HepG2 (cell line): ENCODE data around the gene POLR1C. TPM values are rescaled to one million over a fixed set of nuclear protein-coding genes. Genes with fewer than 3 reads are reported as not detected.
A peak's percentile ranks its signal among the peaks of the same experiment; 100 is the strongest.

Experiments
- ATAC-seq: fragments of 200-7000 bp; cut with Tn5 transposase; 3 replicates; pipeline ENCODE4 v1.9.1; 2020; ENCODE audit warnings: mild to moderate bottlenecking, moderate library complexity
- BruUV-seq: library from RNA; stranded (reverse); fragments of 400-500 nt; replicated peaks from 2 replicates; lab custom pipeline; 2021; lab: Mats Ljungman, UMichigan
- CTCF ChIA-PET: fragments of 300-600 bp; formaldehyde crosslinking; extraction: SDS; loops from one replicate; lab custom pipeline; 2021; ENCODE audit warnings: low total read pairs, inconsistent platforms, low intra/inter-chr PET ratio; lab: Yijun Ruan, JAX
- POLR2A ChIA-PET: fragments of 350-600 bp; sonication (Branson Sonifier 250); formaldehyde crosslinking; loops from one replicate; lab custom pipeline; 2020; ENCODE audit warnings: antibody characterized with exemption, inconsistent platforms; lab: Yijun Ruan, JAX
- DNase-seq: peaks from one replicate; pipeline ENCODE4 v3.0.0-alpha.2; 2015; ENCODE audit warnings: low spot score
- FAIRE-seq: peaks from 3 replicates; lab custom pipeline; 2011; peaks lifted over from hg19 to GRCh38; lab: Jason Lieb, UNC
- H2AFZ ChIP-seq: one replicate; pipeline ENCODE4 v1.6.1; 2011; ENCODE audit warnings: low read length, inconsistent platforms
- H3K27ac ChIP-seq: fragments of 300-600 bp; 3 replicates; pipeline ENCODE4 v1.8.0; 2011; ENCODE audit warnings: mixed run types, mild to moderate bottlenecking, mixed read lengths, low read length, inconsistent platforms; ENCODE audit not compliant: insufficient read depth; ENCODE audit errors: extremely low read length
- H3K27me3 ChIP-seq, 2 experiments: fragments of 200-600 bp in 1 of 2; 2 replicates in 1 of 2; 3 replicates in 1 of 2; pipeline versions ENCODE4 v1.6.0 to v1.8.0; 2011; ENCODE audit warnings: low read length in 2 of 2, mild to moderate bottlenecking in 2 of 2, moderate library complexity in 2 of 2, inconsistent platforms in 1 of 2; ENCODE audit not compliant: insufficient read depth in 2 of 2, control insufficient read depth in 1 of 2
- H3K36me3 ChIP-seq, 2 experiments: fragments of 200-600 bp in 1 of 2; replicated peaks in 1 of 2; 2 replicates in 1 of 2; 3 replicates in 1 of 2; pipeline versions ENCODE4 v1.5.1 to v1.8.0; 2011; ENCODE audit warnings: low read length in 2 of 2, inconsistent platforms in 1 of 2; ENCODE audit not compliant: insufficient read depth in 2 of 2, control insufficient read depth in 1 of 2
- H3K4me1 ChIP-seq: 2 replicates; pipeline ENCODE4 v1.5.1; 2012; ENCODE audit warnings: low read length, inconsistent platforms; ENCODE audit not compliant: insufficient read depth
- H3K4me2 ChIP-seq: 2 replicates; pipeline ENCODE4 v1.6.0; 2011; ENCODE audit warnings: low read depth, low read length, inconsistent platforms
- H3K4me3 ChIP-seq, 3 experiments: fragments of 200-600 bp in 1 of 3; sonication (generic), shearing (Covaris generic) in 1 of 3; replicated peaks in 1 of 3; 2 replicates each; pipeline ENCODE4 v1.5.1; 2011 to 2016; ENCODE audit warnings: low read length in 3 of 3, inconsistent platforms in 2 of 3, low read depth in 2 of 3, mild to moderate bottlenecking in 2 of 3, control low read depth in 1 of 3, mixed read lengths in 1 of 3; ENCODE audit not compliant: insufficient read depth in 1 of 3
- H3K79me2 ChIP-seq: one replicate; pipeline ENCODE4 v1.6.1; 2011; ENCODE audit warnings: low read length, inconsistent platforms; ENCODE audit not compliant: insufficient read depth
- H3K9ac ChIP-seq: 2 replicates; pipeline ENCODE4 v1.6.0; 2011; ENCODE audit warnings: mild to moderate bottlenecking, low read depth, low read length, inconsistent platforms; ENCODE audit not compliant: insufficient read depth
- H3K9me3 ChIP-seq: 2 replicates; pipeline ENCODE4 v1.5.1; 2012; ENCODE audit warnings: mild to moderate bottlenecking, low read length
- H4K20me1 ChIP-seq: 2 replicates; pipeline ENCODE4 v1.6.0; 2011; ENCODE audit warnings: inconsistent platforms, mild to moderate bottlenecking, low read length, moderate library complexity; ENCODE audit not compliant: insufficient read depth
- DZIP1 ChIP-seq: sonication (generic); formaldehyde crosslinking; IDR thresholded peaks from 2 replicates; pipeline ENCODE4 v1.5.0; 2020; ENCODE audit warnings: mild to moderate bottlenecking, missing genetic modification reagents
- KLF9 ChIP-seq: IDR thresholded peaks from 2 replicates; pipeline ENCODE4 v1.6.1; 2016; ENCODE audit warnings: low read depth
- MTA1 ChIP-seq: sonication (generic); formaldehyde crosslinking; IDR thresholded peaks from 2 replicates; pipeline ENCODE4 v1.4.0; 2020; ENCODE audit warnings: missing genetic modification reagents, mild to moderate bottlenecking, borderline replicate concordance
- SRY ChIP-seq: sonication (generic); formaldehyde crosslinking; IDR thresholded peaks from 2 replicates; pipeline ENCODE4 v1.8.0; 2022; ENCODE audit warnings: mild to moderate bottlenecking, missing genetic modification reagents
- ZHX2 ChIP-seq, 2 experiments: sonication (generic) in 1 of 2; formaldehyde crosslinking in 1 of 2; IDR thresholded peaks; 2 replicates each; pipeline versions ENCODE4 v1.6.1 to v1.9.0; 2014 to 2022; ENCODE audit warnings: antibody characterized with exemption in 1 of 2, borderline replicate concordance in 1 of 2, inconsistent platforms in 1 of 2, low read depth in 1 of 2, missing genetic modification reagents in 1 of 2
- ZNF224 ChIP-seq: sonication (generic); formaldehyde crosslinking; IDR thresholded peaks from 2 replicates; pipeline ENCODE4 v1.5.0; 2020; ENCODE audit warnings: mild to moderate bottlenecking, missing genetic modification reagents
- ZNF281 ChIP-seq: sonication (generic); formaldehyde crosslinking; IDR thresholded peaks from 2 replicates; pipeline ENCODE4 v1.4.0; 2020; ENCODE audit warnings: missing genetic modification reagents, borderline replicate concordance
- ZNF343 ChIP-seq: sonication (generic); formaldehyde crosslinking; IDR thresholded peaks from 2 replicates; pipeline ENCODE4 v1.4.0; 2020; ENCODE audit warnings: mild to moderate bottlenecking, missing genetic modification reagents
- ZNF709 ChIP-seq: sonication (generic); formaldehyde crosslinking; IDR thresholded peaks from 2 replicates; pipeline ENCODE4 v1.5.0; 2020; ENCODE audit warnings: mild to moderate bottlenecking, missing genetic modification reagents
- WGBS: methylation state at CpG from one replicate; pipeline ENCODE4 v1.1.6; 2017; ENCODE audit warnings: low lambda C conversion rate; 5-methylcytosine and 5-hydroxymethylcytosine counted together
- in situ Hi-C: cut with HindIII; loops from 2 replicates; pipeline ENCODE4 v1.10.0; 2017; ENCODE audit warnings: low pct_unique_long_range_greater_than_20kb; ENCODE audit not compliant: extremely low pct_ligation_motif_present
- intact Hi-C: fragments of 100-400 bp; cut with micrococcal nuclease; formaldehyde crosslinking; loops from one replicate; pipeline ENCODE4 v1.10.0; 2022; ENCODE audit not compliant: unreplicated experiment
- polyA plus RNA-seq, 8 experiments: library from polyadenylated mRNA; depleted of rRNA in 3 of 8; stranded (reverse) in 7 of 8; unstranded in 1 of 8; fragments of >200 nt; fragmentation: Illumina TruSeq in 4 of 8; extraction: Trizol in 4 of 8; gene quantifications; 2 replicates each; pipeline versions ENCODE4 v1.2.1 to v1.2.3, GENCODE V29; 2011 to 2016; ENCODE audit warnings: low read depth in 4 of 8, missing spikeins in 1 of 8, mixed read lengths in 1 of 8; ENCODE audit not compliant: insufficient read depth in 1 of 8
- total RNA-seq, 5 experiments: library from RNA; depleted of rRNA; stranded (reverse); fragments of >200 nt; fragmentation: Illumina TruSeq; extraction: Trizol; gene quantifications; 2 replicates each; pipeline ENCODE4 v1.2.3, GENCODE V29; 2016; ENCODE audit warnings: low read depth in 1 of 5

The POLR1C gene
- total and polyA plus RNA-seq, 2 of the 13 experiments (the other 11 are each of a cell fraction or from before 2014, with no cell fraction given), result 62.6 to 72.2 TPM

GRCh38 chr6:43510827-43511163 is 6.1 kb upstream of the POLR1C start:
- FAIRE-seq (no peak), DNase-seq (no peak), ATAC-seq (no peak)
- WGBS, result 95% methylated on average over 9 of the region's 10 CpGs
- H3K9me3 ChIP-seq, result no peaks in the 10 kb centered on the region
- POLR2A ChIA-PET, result interaction anchor here (1.1 to 1.9 kb wide), 9 partner anchors 11 to 141 kb away, joined by 3 to 13 read pairs (median 5); partner anchors contain the start of genes ABCC10, DLK2, GTPBP2 and ZNF318
- H3K79me2 ChIP-seq, result peaks cover 16% of the 10 kb centered on the region
- intact Hi-C loops (no loop called here), in situ Hi-C loops (no loop called here)
- H2AFZ ChIP-seq, result no peak overlapping the region
- peaks cover 60% of the 10 kb centered on the region for H3K4me1 ChIP-seq
- H3K36me3 ChIP-seq, result peaks cover 16 to 39% of the 10 kb centered on the region in 2 experiments
- BruUV-seq, result no TSS peak
- H3K4me2 ChIP-seq, result peak overlapping the region; percentile 82; the same call in 1 of the 2 replicates
- peaks cover 3 to 7% of the 10 kb centered on the region in 2 experiments; a peak in 4 of 5 replicates for H3K27me3 ChIP-seq
- no peak overlapping the region for H3K27ac ChIP-seq
- H3K4me3 ChIP-seq, result no peak overlapping the region
- no peaks in the 10 kb centered on the region; the same call in 1 of the 2 replicates for H4K20me1 ChIP-seq
- CTCF ChIA-PET, result no interaction called here
- no peak overlapping the region for H3K9ac ChIP-seq
- TF ChIP-seq DZIP1 (CRISPR knock-in tag), result 0 out of 2 replicates have a peak, but pooled peaks have one; percentile 34
- peak; percentile 72; the same call in 1 of the 2 replicates for TF ChIP-seq ZHX2 (IDR thresholded peaks at IDR 0.05; ENCODE audit: low read depth)
- TF ChIP-seq ZHX2 (CRISPR knock-in tag; IDR thresholded peaks at IDR 0.05; ENCODE audit: borderline replicate concordance), result no peak
- 0 out of 2 replicates have a peak, but pooled peaks have one; percentile 2 for TF ChIP-seq SRY
- TF ChIP-seq KLF9, result no peak
- TF ChIP-seq ZNF709 (CRISPR knock-in tag), result 0 out of 2 replicates have a peak, but pooled peaks have one; percentile 16
- peak; percentile 10; the same call in 1 of the 2 replicates for TF ChIP-seq ZNF281 (CRISPR knock-in tag)
- TF ChIP-seq ZNF224, result 0 out of 2 replicates have a peak, but pooled peaks have one; percentile 74
- 0 out of 2 replicates have a peak, but pooled peaks have one; percentile 63 for TF ChIP-seq ZNF343 (CRISPR knock-in tag)
- 0 out of 2 replicates have a peak, but pooled peaks have one; percentile 1 for TF ChIP-seq MTA1
